OCI-LY1 (cell line): Measurements from ENCODE around the gene FTSJ3.

Experiments
- H2AFZ ChIP-seq: fragments of 200-600 bp; sonication (generic), shearing (Covaris generic); 2 replicates; pipeline ENCODE4 v1.6.0; 2014; ENCODE audit warnings: antibody characterized with exemption, mild to moderate bottlenecking, low read length
- H3F3A ChIP-seq: fragments of 200-600 bp; sonication (generic), shearing (Covaris generic); 2 replicates; pipeline ENCODE4 v1.6.0; 2014; ENCODE audit warnings: mild to moderate bottlenecking, antibody characterized with exemption, low read length, moderate library complexity; ENCODE audit not compliant: insufficient read depth
- H3K27ac ChIP-seq: fragments of 200-600 bp; sonication (generic); 2 replicates; pipeline ENCODE4 v1.5.1; 2014; ENCODE audit warnings: low read length, mixed run types, mild to moderate bottlenecking, low read depth; ENCODE audit not compliant: poor library complexity, severe bottlenecking
- H3K27me3 ChIP-seq: fragments of 200-600 bp; sonication (generic); 2 replicates; pipeline ENCODE4 v1.6.0; 2014; ENCODE audit warnings: antibody characterized with exemption, mild to moderate bottlenecking, low read length, moderate library complexity; ENCODE audit not compliant: insufficient read depth
- H3K36me3 ChIP-seq: fragments of 200-600 bp; sonication (generic); 2 replicates; pipeline ENCODE4 v1.6.1; 2014; ENCODE audit warnings: mild to moderate bottlenecking, antibody characterized with exemption, low read length, moderate library complexity, mixed read lengths; ENCODE audit not compliant: insufficient read depth
- H3K4me1 ChIP-seq: fragments of 200-600 bp; sonication (generic); 2 replicates; pipeline ENCODE4 v1.5.1; 2014; ENCODE audit warnings: mild to moderate bottlenecking, low read length, moderate library complexity; ENCODE audit not compliant: insufficient read depth, severe bottlenecking
- H3K4me2 ChIP-seq: fragments of 200-600 bp; sonication (generic), shearing (Covaris generic); 2 replicates; pipeline ENCODE4 v1.6.1; 2014; ENCODE audit warnings: low read length
- H3K4me3 ChIP-seq: fragments of 200-600 bp; sonication (generic); 2 replicates; pipeline ENCODE4 v1.5.1; 2014; ENCODE audit warnings: low read length, low read depth, mild to moderate bottlenecking, mixed read lengths; ENCODE audit not compliant: poor library complexity, severe bottlenecking
- H3K79me2 ChIP-seq: fragments of 200-600 bp; shearing (Covaris generic); 2 replicates; pipeline ENCODE4 v1.6.1; 2016; ENCODE audit warnings: mixed run types, low read length, mixed read lengths; ENCODE audit not compliant: insufficient read depth
- H3K9ac ChIP-seq: fragments of 200-600 bp; sonication (generic), shearing (Covaris generic); 2 replicates; pipeline ENCODE4 v1.6.1; 2014; ENCODE audit warnings: mild to moderate bottlenecking, low read length, mixed read lengths
- H3K9me2 ChIP-seq: fragments of 200-600 bp; sonication (generic), shearing (Covaris generic); 2 replicates; pipeline ENCODE4 v1.6.1; 2014; ENCODE audit warnings: low read depth, mild to moderate bottlenecking, low read length, mixed read lengths
- H3K9me3 ChIP-seq: fragments of 200-600 bp; shearing (Covaris generic); 2 replicates; pipeline ENCODE4 v1.6.1; 2014; ENCODE audit warnings: low read length, mixed read lengths
- H4K20me1 ChIP-seq: fragments of 200-600 bp; sonication (generic), shearing (Covaris generic); 2 replicates; pipeline ENCODE4 v1.6.0; 2016; ENCODE audit warnings: mild to moderate bottlenecking, low read length; ENCODE audit not compliant: insufficient read depth
- CTCF ChIP-seq: fragments of 200-600 bp; sonication (generic), shearing (Covaris generic); IDR thresholded peaks from 2 replicates; pipeline ENCODE4 v1.5.1; 2017; ENCODE audit warnings: mild to moderate bottlenecking, antibody characterized with exemption, low read length, moderate library complexity, mixed read lengths
- EZH2 ChIP-seq: fragments of 200-600 bp; sonication (generic), shearing (Covaris generic); IDR thresholded peaks from 2 replicates; pipeline ENCODE4 v1.8.0; 2017; ENCODE audit warnings: borderline replicate concordance, mixed run types, mild to moderate bottlenecking, antibody characterized with exemption, low read length, moderate library complexity, mixed read lengths

Gene FTSJ3

GRCh38 chr17:63774141-63774968, 53.1 kb downstream of the FTSJ3 start, which contains the start of gene DDX42:
DDX42 (plus strand) TSS chr17:63774170; CDS start chr17:63787050, 12,880 bp downstream.
- H3K9me2 ChIP-seq, result no peaks in the 10 kb centered on the region
- H3K4me1 ChIP-seq, result peaks cover 24% of the 10 kb centered on the region
- no peak within 1 kb of the TSS for H2AFZ ChIP-seq
- peak within 1 kb of the TSS; percentile 97 for H3K4me2 ChIP-seq
- no peaks in the 10 kb centered on the region for H3K9me3 ChIP-seq
- H3F3A ChIP-seq, result no peaks in the 10 kb centered on the region
- peaks cover 89% of the 10 kb centered on the region for H3K79me2 ChIP-seq
- H3K36me3 ChIP-seq, result peaks cover 59% of the 10 kb centered on the region
- peak within 1 kb of the TSS; percentile 89 for H3K27ac ChIP-seq
- no peaks in the 10 kb centered on the region for H3K27me3 ChIP-seq
- H3K4me3 ChIP-seq, result peak within 1 kb of the TSS; percentile 92
- H3K9ac ChIP-seq, result peak within 1 kb of the TSS; percentile 98
- TF ChIP-seq EZH2, result no peak
- TF ChIP-seq CTCF, result no peak
- no peaks in the 10 kb centered on the region for H4K20me1 ChIP-seq

GRCh38 chr17:63773272-63774140, 54.0 kb downstream of the FTSJ3 start, which contains the start of gene CCDC47:
CCDC47 (minus strand) TSS chr17:63773597; CDS start chr17:63766175, 7,422 bp downstream.
- Histone ChIP-seq H3K79me2 (peaks cover 89% of the 10 kb centered on the region), H4K20me1 (no peaks in the 10 kb centered on the region)

More at GRCh38 chr17:63773272-63774140, 54.0 kb downstream of the FTSJ3 start, which contains the start of gene CCDC47:
- no peaks in the 10 kb centered on the region for H3K27me3 ChIP-seq
- peak within 1 kb of the TSS; percentile 98 for H3K9ac ChIP-seq
- H3K27ac ChIP-seq, result peak within 1 kb of the TSS; percentile 89
- H3K4me3 ChIP-seq, result peak within 1 kb of the TSS; percentile 92
- no peaks in the 10 kb centered on the region for H3K9me3 ChIP-seq
- peaks cover 24% of the 10 kb centered on the region for H3K4me1 ChIP-seq
- peak within 1 kb of the TSS; percentile 97 for H3K4me2 ChIP-seq
- H3K9me2 ChIP-seq, result no peaks in the 10 kb centered on the region
- no peaks in the 10 kb centered on the region for H3F3A ChIP-seq
- H2AFZ ChIP-seq, result no peak within 1 kb of the TSS
- peaks cover 54% of the 10 kb centered on the region for H3K36me3 ChIP-seq
- TF ChIP-seq EZH2 (no peak), CTCF (no peak)
